T-helper 2 cell treated with Interferon-gamma antibody and Interleukin-4, amounts not matched to agents 5 μg/mL and 100 μg/mL, for 36 hours (primary cell): ENCODE data around the gene TRABD2A.

ENCODE experiments used
- DNase-seq: peaks from one replicate; pipeline ENCODE4 v3.0.0; 2021; ENCODE audit warnings: low spot score
- H3K27ac Mint-ChIP-seq: one replicate; pipeline ENCODE4 v1.8.0; 2021; ENCODE audit warnings: mild to moderate bottlenecking, mixed read lengths
- H3K27me3 Mint-ChIP-seq: one replicate; pipeline ENCODE4 v1.8.0; 2021; ENCODE audit warnings: low read depth, mixed read lengths
- H3K36me3 Mint-ChIP-seq: one replicate; pipeline ENCODE4 v1.8.0; 2021; ENCODE audit warnings: low read depth, mixed read lengths
- H3K4me1 Mint-ChIP-seq: one replicate; pipeline ENCODE4 v1.8.0; 2021; ENCODE audit warnings: low read depth, mixed read lengths
- H3K4me3 Mint-ChIP-seq: one replicate; pipeline ENCODE4 v1.8.0; 2022; ENCODE audit warnings: mild to moderate bottlenecking, moderate library complexity, mixed read lengths
- H3K9me3 Mint-ChIP-seq: one replicate; pipeline ENCODE4 v1.8.0; 2021; ENCODE audit warnings: mixed read lengths

TRABD2A gene

DNA sequence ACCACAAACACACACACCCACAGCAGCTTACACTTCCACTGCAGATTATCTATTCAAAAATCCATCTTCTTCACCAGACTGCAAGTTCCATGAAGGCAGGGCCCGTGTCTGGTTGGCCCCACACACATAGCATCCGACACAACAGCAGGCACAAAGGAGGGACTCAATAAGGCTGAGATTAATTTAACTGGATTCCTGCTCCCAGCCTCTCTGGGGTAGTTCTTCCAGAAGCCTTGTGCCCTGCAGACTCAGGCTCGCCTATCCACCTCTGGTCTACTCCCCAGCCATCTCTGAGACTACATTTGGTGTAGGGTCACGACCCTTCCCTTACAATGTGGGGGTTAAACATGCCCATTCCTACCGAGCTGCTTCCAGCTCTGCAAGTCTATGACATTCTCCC lies 57.7 kb downstream of the TRABD2A start:
- no peak overlapping the region for H3K27ac Mint-ChIP-seq

DNA sequence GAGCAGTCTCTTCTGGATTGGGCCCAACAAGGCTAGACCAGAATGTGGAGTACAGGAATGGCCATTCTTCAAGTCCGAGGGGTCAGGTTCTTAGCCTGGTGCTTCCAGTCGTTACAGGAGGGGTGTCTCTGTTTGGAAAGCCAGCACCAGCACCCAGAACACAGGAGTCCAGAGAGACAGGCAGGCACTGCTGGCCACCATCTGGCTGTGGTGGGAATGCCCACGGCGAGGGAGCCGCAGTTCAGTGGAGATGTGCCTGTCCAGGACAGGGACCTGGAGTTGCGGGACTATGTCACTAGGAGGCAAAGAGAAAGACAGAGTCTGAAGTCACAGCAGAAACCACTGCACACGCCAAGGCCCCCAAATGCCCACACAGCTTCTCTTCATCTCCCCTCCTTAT lies 59.1 kb downstream of the TRABD2A start:
- no peak overlapping the region for H3K27ac Mint-ChIP-seq
- DNase-seq: no peak
- peaks cover 17% of the 10 kb centered on the region for H3K4me1 Mint-ChIP-seq
- H3K4me3 Mint-ChIP-seq: no peak overlapping the region
- no peaks in the 10 kb centered on the region for H3K27me3 Mint-ChIP-seq
- H3K9me3 Mint-ChIP-seq: no peaks in the 10 kb centered on the region
- peaks cover 31% of the 10 kb centered on the region for H3K36me3 Mint-ChIP-seq

More for the DNA sequence above, 57.7 kb downstream of the TRABD2A start:
- no peak for DNase-seq
- H3K9me3 Mint-ChIP-seq: no peaks in the 10 kb centered on the region
- peaks cover 35% of the 10 kb centered on the region for H3K36me3 Mint-ChIP-seq
- H3K27me3 Mint-ChIP-seq: no peaks in the 10 kb centered on the region
- peaks cover 8% of the 10 kb centered on the region for H3K4me1 Mint-ChIP-seq
- no peak overlapping the region for H3K4me3 Mint-ChIP-seq

DNA sequence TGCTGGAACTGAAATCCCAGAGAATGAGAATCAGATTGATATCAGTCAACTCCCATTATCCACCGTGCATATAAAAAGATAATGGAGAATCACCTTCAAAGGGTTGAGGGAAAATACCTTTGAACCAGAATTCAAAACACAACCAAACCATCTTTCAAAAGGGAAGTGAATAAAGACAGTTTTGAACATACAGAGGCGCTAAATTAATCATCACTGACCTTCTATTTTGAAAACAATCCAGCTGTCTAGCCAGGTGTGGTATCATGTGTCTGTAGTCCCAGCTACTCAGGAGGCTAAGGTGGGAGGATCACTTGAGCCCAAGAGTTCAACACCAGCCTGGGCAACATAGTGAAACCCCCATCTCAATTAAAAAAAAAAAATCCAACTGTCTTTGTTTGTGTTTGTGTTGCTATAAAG lies 63.6 kb downstream of the TRABD2A start:
- no peak overlapping the region for H3K27ac Mint-ChIP-seq
- peaks cover 23% of the 10 kb centered on the region for H3K36me3 Mint-ChIP-seq
- peak; percentile 28 for DNase-seq
- no peaks in the 10 kb centered on the region for H3K27me3 Mint-ChIP-seq
- H3K9me3 Mint-ChIP-seq: no peaks in the 10 kb centered on the region
- H3K4me3 Mint-ChIP-seq: peak overlapping the region; percentile 15
- peaks cover 25% of the 10 kb centered on the region for H3K4me1 Mint-ChIP-seq

DNA sequence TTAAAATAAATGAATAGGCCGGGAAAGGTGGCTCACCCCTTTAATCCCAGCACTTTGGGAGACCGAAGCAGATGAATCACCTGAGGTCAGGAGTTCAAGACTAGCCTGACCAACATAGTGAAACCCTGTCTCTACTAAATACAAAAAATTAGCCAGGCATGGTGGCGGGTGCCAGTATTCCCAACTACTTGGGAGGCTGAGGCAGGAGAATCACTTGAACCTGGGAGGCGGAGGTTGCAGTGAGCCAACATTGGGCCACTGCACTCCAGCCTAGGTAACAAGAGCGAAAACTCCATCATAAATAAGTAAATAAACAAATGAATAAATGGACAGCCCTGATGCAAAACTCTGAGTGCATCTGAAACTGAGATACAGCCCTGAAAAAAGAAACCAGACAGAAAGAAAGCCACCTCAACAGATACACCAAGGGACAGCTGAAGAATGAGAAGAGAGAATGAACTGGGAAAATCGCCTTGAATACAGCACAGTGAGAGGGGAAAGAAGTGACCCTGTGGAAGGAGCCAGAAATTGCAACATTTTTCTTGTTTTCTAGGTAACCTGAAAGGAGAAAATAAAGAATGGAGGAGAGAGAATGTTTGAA lies 64.4 kb downstream of the TRABD2A start:
- Mint-ChIP-seq H3K36me3 (peaks cover 16% of the 10 kb centered on the region), H3K4me1 (peaks cover 25% of the 10 kb centered on the region), H3K27ac (no peak overlapping the region), H3K27me3 (peaks cover 2% of the 10 kb centered on the region), H3K4me3 (peak overlapping the region; percentile 15), H3K9me3 (no peaks in the 10 kb centered on the region)
- no peak for DNase-seq

DNA sequence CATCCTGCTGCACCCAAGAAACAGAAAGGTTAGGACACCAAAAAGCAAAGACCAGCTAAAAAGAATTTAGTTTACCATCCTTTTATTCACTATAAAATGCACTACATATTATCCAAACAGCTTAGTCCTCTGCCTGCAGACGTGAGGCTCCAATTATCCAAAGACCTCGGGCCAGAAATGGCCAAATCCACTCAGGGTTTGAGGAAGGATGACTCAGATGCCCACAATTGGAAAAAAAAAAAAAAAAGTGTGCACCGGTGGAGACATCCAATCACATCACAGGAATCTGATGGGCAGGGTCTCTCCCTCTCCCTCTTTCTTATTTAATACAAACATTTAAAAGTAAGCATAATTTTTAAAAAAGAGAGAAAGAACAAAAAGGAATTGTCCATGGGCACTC lies 65.7 kb downstream of the TRABD2A start:
- Mint-ChIP-seq H3K4me3 (no peak overlapping the region), H3K9me3 (no peaks in the 10 kb centered on the region), H3K27me3 (peaks cover 2% of the 10 kb centered on the region), H3K27ac (no peak overlapping the region), H3K4me1 (peaks cover 21% of the 10 kb centered on the region), H3K36me3 (peaks cover 12% of the 10 kb centered on the region)
- no peak for DNase-seq

DNA sequence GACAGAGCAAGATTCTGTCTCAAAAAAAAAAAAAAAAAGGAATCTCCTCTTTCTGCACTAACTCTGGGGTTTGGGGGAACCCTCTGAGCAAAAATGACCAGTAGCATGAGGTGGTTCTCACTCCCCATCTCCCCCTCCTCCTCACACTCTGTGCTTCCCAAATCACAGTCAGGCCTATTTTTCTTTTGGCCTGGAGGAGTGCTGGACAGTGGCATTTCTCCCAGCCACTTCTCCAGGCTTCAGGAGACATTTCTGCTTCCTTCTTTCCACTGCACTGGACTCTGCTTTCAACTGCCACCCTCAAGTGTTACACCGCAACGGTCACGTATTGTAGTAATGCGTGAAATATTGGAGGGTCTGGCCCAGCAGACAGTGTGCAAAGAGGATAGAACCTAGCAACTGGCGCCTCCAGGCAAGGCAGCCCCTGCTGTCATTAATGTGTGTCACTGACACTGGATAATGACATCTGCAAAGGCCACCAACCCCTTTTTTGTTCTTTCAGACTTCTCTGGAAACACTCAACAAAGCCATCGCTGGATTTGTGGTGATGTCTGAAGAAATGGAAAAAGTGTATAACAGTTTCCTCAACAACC lies 68.9 kb downstream of the TRABD2A start:
- Mint-ChIP-seq H3K9me3 (no peaks in the 10 kb centered on the region), H3K4me3 (no peak overlapping the region), H3K4me1 (peaks cover 9% of the 10 kb centered on the region), H3K27me3 (peaks cover 5% of the 10 kb centered on the region), H3K36me3 (peaks cover 7% of the 10 kb centered on the region), H3K27ac (no peak overlapping the region)
- DNase-seq: no peak

DNA sequence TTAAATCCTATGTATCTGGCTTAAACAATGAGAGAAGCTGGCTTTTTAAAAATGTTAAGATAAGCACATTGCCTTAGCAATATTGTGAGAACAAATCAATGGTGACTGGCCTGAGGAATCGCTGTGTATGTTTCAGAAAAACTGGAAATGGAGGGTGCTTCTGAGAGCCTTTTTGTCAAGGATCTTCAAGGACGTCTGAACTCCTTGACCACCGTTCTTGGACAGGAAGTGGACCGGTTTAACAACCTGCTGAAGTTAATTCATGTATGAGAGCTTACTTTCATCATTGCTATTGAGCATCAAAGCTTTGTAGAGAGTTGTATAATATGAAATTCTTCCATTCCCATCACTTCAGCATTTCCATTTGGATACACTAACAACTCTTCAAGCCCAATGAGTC lies 72.6 kb downstream of the TRABD2A start:
- H3K4me3 Mint-ChIP-seq: no peak overlapping the region
- H3K9me3 Mint-ChIP-seq: no peaks in the 10 kb centered on the region

DNA sequence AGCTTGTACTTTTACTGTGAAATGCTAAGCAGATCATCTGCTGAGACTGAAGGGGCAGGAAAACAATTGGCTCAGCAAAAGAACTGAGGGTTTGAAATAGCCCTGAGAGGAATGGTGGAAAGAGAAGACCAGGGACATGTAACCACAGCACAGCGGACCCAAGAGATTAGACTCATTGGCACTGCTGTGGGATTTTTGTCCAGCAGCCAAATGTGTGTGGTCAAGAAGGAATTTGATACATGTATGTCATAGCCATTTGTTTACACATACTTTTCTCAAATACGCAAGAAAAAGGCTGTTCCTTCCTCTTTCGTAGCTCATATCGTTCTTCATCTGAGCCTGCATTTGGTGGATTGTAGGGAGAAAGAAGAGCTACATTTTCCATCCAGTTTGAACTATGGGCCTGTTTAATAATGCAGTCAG lies 73.8 kb downstream of the TRABD2A start:
- no peak for DNase-seq
- Mint-ChIP-seq H3K4me1 (peaks cover 2% of the 10 kb centered on the region), H3K27me3 (peaks cover 5% of the 10 kb centered on the region), H3K27ac (no peak overlapping the region), H3K36me3 (peaks cover 1% of the 10 kb centered on the region), H3K9me3 (peaks cover 11% of the 10 kb centered on the region), H3K4me3 (no peak overlapping the region)

More for the DNA sequence above, 72.6 kb downstream of the TRABD2A start:
- no peak for DNase-seq
- H3K27me3 Mint-ChIP-seq: peaks cover 5% of the 10 kb centered on the region
- no peaks in the 10 kb centered on the region for H3K4me1 Mint-ChIP-seq
- no peak overlapping the region for H3K27ac Mint-ChIP-seq
- no peaks in the 10 kb centered on the region for H3K36me3 Mint-ChIP-seq

DNA sequence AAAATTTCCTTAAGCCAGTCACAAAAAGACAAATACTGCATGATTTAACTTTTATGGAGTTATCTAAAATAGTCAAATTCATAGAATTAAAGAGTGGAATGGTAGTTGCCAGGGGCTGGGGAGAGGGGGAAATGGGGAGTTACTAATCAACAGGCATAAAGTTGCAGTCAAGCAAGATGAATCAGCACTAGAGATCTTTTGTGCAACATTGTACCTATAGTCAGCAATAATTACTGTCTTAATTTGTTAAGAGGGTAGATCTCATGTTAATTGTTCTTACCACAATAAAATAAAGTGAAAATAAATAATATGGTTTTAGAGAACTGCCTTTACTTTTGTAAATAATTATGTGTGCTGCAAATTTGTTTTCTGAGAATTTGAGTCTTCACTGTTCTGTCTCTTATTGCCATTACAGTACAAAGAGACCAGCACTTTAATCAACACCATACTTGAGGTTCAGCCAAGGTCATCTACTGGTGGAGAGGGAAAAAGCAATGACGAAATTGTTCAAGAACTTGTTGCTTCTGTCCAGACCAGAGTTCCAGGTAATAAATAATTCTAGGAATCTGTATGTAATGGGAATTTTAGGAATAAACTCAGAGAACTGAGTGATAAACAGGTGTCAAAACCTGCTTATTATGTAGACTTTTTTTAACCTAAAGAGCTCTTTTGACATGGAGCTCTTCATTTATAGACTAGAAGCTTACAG lies 75.5 kb downstream of the TRABD2A start:
- no peak for DNase-seq
- Mint-ChIP-seq H3K36me3 (peaks cover 6% of the 10 kb centered on the region), H3K4me3 (no peak overlapping the region), H3K9me3 (peaks cover 14% of the 10 kb centered on the region), H3K4me1 (peaks cover 7% of the 10 kb centered on the region), H3K27me3 (peaks cover 3% of the 10 kb centered on the region), H3K27ac (no peak overlapping the region)

DNA sequence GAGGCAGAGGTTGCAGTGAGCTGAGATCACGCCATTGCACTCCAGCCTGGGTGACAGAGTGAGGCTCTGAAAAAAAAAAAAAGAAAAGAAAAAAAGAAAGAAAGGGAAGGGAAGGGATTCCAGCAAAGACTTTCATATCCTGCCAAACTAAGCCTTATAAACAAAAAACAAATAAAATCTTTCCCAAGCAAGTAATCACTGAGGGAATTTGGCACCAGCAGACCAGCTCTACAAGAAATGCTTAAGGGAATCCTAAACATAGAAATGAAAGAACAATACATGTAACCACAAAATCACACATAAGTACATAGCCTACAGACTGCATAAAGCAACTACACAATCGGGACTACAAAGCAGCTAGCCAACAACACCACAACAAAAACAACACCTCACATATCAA lies 79.1 kb downstream of the TRABD2A start:
- H3K9me3 Mint-ChIP-seq: peaks cover 14% of the 10 kb centered on the region
- peaks cover 14% of the 10 kb centered on the region for H3K4me1 Mint-ChIP-seq
- H3K4me3 Mint-ChIP-seq: no peak overlapping the region
- no peaks in the 10 kb centered on the region for H3K27me3 Mint-ChIP-seq
- no peak overlapping the region for H3K27ac Mint-ChIP-seq
- H3K36me3 Mint-ChIP-seq: peaks cover 6% of the 10 kb centered on the region
- no peak for DNase-seq

DNA sequence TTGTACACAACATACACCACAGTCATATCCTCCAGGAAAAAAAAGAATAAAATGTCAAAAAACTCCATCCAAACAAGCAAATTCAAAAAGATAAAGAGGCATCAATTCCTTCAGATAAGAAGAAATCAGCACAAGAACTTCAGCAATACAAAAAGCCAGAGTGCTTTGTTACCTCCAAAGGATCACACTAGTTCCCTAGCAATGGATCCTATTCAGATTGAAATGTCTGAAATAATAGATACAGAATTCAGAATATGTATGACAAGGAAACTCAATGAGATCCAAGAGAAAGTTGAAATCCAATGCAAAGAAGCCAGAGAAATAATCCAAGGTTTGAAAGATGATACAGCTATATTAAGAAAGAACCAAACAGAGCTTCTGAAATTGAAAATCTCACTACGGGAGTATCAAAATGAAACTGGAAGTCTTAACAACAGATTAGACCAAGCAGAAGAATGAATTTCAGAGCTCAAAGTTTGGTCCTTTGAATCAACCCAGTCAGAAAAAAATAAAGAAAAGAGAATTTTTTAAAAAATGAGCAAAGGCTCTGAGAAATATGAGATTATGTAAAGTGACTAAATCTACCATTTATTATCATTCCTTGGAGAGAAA lies 80.6 kb downstream of the TRABD2A start:
- peaks cover 14% of the 10 kb centered on the region for H3K4me1 Mint-ChIP-seq
- H3K27me3 Mint-ChIP-seq: no peaks in the 10 kb centered on the region
- H3K9me3 Mint-ChIP-seq: peaks cover 14% of the 10 kb centered on the region
- DNase-seq: no peak
- peak overlapping the region; percentile 8 for H3K27ac Mint-ChIP-seq
- peak overlapping the region; percentile 52 for H3K4me3 Mint-ChIP-seq
- H3K36me3 Mint-ChIP-seq: peaks cover 6% of the 10 kb centered on the region

DNA sequence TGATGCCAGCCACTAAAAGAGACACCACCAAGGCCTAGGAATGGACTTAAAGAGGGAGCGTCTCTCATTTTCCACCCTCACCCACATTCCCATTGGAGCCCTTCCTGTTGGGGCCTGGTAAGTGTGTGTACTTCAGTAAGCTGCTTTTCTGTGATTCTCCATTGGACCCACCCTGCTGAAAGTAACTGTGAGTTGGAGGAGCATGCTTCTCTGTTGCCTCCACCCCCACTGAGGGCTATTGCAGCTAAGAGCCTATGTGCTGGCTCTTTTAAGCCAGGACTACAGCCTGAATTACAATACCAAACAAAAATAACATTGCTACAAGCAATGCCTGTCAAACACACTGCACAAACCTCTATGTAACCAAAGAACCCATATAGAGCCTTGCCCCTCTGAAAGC lies 81.1 kb downstream of the TRABD2A start:
- peak overlapping the region; percentile 8 for H3K27ac Mint-ChIP-seq
- H3K4me3 Mint-ChIP-seq: peak overlapping the region; percentile 52
- H3K9me3 Mint-ChIP-seq: peaks cover 14% of the 10 kb centered on the region
- peaks cover 6% of the 10 kb centered on the region for H3K36me3 Mint-ChIP-seq
- H3K27me3 Mint-ChIP-seq: no peaks in the 10 kb centered on the region
- DNase-seq: no peak
- peaks cover 14% of the 10 kb centered on the region for H3K4me1 Mint-ChIP-seq

DNA sequence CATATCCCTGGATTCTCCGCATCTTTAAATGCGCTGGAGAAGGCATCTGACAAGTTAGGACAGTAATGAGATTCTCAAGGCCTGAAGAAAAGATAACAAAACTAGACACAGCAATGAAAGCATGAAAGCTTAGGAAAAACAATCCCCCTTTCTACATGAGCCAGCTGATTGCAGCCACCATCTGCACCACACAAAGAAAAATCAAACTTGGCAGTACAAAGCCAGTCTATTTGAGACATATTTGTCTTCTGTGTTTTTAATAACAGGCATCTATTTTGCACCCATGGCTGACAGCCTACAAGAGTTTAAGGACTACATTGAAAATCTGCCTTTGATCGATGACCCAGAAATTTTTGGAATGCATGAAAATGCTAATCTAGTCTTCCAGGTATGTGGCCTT lies 83.6 kb downstream of the TRABD2A start:
- Mint-ChIP-seq H3K4me1 (peaks cover 12% of the 10 kb centered on the region), H3K36me3 (peaks cover 9% of the 10 kb centered on the region), H3K4me3 (no peak overlapping the region), H3K9me3 (peaks cover 16% of the 10 kb centered on the region), H3K27ac (no peak overlapping the region), H3K27me3 (no peaks in the 10 kb centered on the region)
- no peak for DNase-seq

DNA sequence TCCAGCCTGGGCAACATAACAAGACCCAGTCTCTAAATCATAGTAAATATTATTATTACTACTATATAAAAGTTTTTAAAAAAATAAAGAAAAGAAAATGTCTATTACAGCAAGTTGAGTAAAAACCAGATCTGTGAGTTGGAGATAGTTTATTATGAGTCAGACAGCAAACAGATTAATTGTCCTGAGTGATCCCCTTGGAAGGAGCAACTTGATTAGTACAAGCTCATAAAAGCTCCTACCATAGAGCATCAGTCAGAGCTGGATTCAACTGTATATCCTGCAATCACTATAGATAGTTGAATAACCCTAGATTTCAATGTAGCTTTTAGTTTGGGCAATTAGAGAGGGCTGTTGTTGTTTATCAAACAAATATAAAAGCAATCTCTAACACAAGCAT lies 84.1 kb downstream of the TRABD2A start:
- DNase-seq: no peak
- Mint-ChIP-seq H3K4me1 (peaks cover 9% of the 10 kb centered on the region), H3K27ac (no peak overlapping the region), H3K27me3 (no peaks in the 10 kb centered on the region), H3K9me3 (peaks cover 15% of the 10 kb centered on the region), H3K36me3 (peaks cover 5% of the 10 kb centered on the region), H3K4me3 (no peak overlapping the region)
